ENCODE measurements around the gene CADM2. TPM values are rescaled to one million over a fixed set of nuclear protein-coding genes. Genes with fewer than 3 reads are reported as not detected.

CADM2 gene
- total RNA-seq, 1 donor: not detected

DNA sequence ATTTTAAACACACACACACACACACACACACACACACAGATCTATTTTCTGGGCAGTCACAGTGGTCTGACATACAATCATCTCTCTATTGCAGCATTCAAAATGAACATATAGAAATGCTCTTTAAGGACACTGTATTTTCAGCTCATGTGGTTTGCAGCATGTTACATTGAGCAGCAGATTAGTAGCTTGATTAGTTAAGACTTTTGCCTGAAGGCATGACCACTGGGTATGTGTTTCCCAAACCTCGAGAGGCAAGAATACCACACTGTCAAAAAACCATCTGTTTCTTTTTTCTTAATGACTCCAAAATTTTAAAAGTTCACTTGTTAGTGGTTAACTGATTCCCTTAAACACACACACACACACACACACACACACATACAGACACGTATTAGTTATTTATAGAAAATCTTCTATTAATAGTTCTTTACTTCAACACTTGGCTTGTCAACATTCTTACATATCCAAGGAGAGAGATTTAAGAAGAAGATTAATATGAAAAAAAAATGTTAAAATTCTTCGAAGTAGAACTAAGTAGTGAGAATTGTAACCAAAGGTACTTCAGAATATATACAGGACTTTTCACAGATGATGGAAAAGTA, 518.2 kb downstream of the CADM2 start:
- H3K27ac ChIP-seq (ENCODE audit: low read depth, low read length): no peak overlapping the region

DNA sequence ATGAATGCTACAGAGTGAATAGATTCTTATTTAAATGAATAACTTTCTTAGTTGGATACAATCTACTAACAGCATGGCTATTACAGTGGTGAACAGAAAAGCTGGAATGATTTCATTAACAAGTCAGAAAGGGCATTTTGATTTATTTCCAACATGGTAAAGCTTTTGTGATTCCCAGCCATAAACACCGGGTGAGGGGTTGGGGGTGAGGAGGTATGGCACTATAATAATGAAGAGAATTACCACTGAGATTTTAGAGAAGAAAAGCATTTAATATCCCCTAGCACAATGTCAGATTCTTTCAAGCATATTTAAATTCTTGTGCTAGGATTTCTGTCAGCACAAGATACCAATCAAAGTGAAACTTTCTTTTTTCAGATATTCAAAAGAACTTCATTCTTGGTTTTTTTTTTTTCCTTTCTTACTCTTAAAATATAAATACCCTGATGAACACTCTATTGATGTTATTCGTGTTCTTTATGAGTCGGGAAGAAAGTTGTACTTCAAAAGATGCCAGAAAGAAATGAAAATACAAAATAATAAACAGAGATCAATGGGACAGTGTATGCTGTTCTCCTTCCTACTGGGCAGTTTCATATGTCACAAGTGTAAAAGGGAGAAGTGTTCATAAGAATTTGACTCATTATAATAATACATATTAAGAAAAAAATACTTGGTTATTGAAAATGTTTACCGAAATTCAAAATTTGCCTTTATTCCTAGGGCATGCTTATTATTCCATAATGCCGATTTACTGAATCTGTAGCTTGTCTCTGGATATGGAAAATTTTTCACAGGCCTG, 522.8 kb downstream of the CADM2 start:
- no peak overlapping the region for H3K4me3 ChIP-seq (ENCODE audit: insufficient read depth, low read length)
- no peaks in the 10 kb centered on the region for H3K27me3 ChIP-seq (ENCODE audit: insufficient read depth, low read length)
- H3K79me2 ChIP-seq (ENCODE audit: insufficient read depth, low read length): no peaks in the 10 kb centered on the region
- H3K4me2 ChIP-seq (ENCODE audit: insufficient read depth, low read length): peak overlapping the region; percentile 59
- peak overlapping the region; percentile 69 for H2AFZ ChIP-seq (ENCODE audit: low read length)
- no peak for DNase-seq (ENCODE audit: insufficient read length, low spot score, missing footprints)
- no peaks in the 10 kb centered on the region for H4K20me1 ChIP-seq (ENCODE audit: insufficient read depth, low read length)
- no peaks in the 10 kb centered on the region for H3K36me3 ChIP-seq (ENCODE audit: insufficient read depth, low read length)
- no peaks in the 10 kb centered on the region for H3K4me1 ChIP-seq (ENCODE audit: insufficient read depth, low read length)
- H3K27ac ChIP-seq (ENCODE audit: low read depth, low read length): peak overlapping the region; percentile 65
- no peaks in the 10 kb centered on the region for H3K9me3 ChIP-seq (ENCODE audit: low read depth, low read length)
- TF ChIP-seq, protein P1, sequence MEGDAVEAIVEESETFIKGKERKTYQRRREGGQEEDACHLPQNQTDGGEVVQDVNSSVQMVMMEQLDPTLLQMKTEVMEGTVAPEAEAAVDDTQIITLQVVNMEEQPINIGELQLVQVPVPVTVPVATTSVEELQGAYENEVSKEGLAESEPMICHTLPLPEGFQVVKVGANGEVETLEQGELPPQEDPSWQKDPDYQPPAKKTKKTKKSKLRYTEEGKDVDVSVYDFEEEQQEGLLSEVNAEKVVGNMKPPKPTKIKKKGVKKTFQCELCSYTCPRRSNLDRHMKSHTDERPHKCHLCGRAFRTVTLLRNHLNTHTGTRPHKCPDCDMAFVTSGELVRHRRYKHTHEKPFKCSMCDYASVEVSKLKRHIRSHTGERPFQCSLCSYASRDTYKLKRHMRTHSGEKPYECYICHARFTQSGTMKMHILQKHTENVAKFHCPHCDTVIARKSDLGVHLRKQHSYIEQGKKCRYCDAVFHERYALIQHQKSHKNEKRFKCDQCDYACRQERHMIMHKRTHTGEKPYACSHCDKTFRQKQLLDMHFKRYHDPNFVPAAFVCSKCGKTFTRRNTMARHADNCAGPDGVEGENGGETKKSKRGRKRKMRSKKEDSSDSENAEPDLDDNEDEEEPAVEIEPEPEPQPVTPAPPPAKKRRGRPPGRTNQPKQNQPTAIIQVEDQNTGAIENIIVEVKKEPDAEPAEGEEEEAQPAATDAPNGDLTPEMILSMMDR (IDR thresholded peaks at IDR 0.05; ENCODE audit: extremely low read depth, low read depth, low read length): no peak

More for the DNA sequence above, 518.2 kb downstream of the CADM2 start:
- Histone ChIP-seq H3K4me1 (ENCODE audit: insufficient read depth, low read length) (no peaks in the 10 kb centered on the region), H3K9me3 (ENCODE audit: low read depth, low read length) (no peaks in the 10 kb centered on the region), H3K4me2 (ENCODE audit: insufficient read depth, low read length) (no peak overlapping the region), H3K79me2 (ENCODE audit: insufficient read depth, low read length) (no peaks in the 10 kb centered on the region), H3K4me3 (ENCODE audit: insufficient read depth, low read length) (no peak overlapping the region), H4K20me1 (ENCODE audit: insufficient read depth, low read length) (no peaks in the 10 kb centered on the region), H3K27me3 (ENCODE audit: insufficient read depth, low read length) (no peaks in the 10 kb centered on the region), H2AFZ (ENCODE audit: low read length) (no peak overlapping the region), H3K36me3 (ENCODE audit: insufficient read depth, low read length) (no peaks in the 10 kb centered on the region)
- TF ChIP-seq, protein P1 (IDR thresholded peaks at IDR 0.05; ENCODE audit: extremely low read depth, low read depth, low read length): no peak
- no peak for DNase-seq (ENCODE audit: insufficient read length, low spot score, missing footprints)

DNA sequence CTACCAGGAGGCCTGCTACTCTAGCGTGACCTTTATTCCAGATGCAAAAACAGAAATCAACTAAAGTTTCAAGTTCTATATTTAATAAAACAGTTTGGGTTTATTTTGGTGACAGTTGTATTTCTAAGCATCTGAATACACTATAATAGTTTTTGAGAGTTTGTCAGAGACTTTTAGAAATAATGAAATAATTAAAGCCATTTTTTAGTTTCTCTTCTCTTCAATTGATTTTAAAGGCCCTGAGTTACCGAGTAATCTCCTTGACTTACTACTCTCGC, 523.4 kb downstream of the CADM2 start:
- Histone ChIP-seq H3K4me3 (ENCODE audit: insufficient read depth, low read length) (no peak overlapping the region), H3K36me3 (ENCODE audit: insufficient read depth, low read length) (no peaks in the 10 kb centered on the region), H4K20me1 (ENCODE audit: insufficient read depth, low read length) (no peaks in the 10 kb centered on the region), H2AFZ (ENCODE audit: low read length) (peak overlapping the region; percentile 69), H3K79me2 (ENCODE audit: insufficient read depth, low read length) (no peaks in the 10 kb centered on the region), H3K9me3 (ENCODE audit: low read depth, low read length) (no peaks in the 10 kb centered on the region), H3K27me3 (ENCODE audit: insufficient read depth, low read length) (no peaks in the 10 kb centered on the region), H3K4me2 (ENCODE audit: insufficient read depth, low read length) (peak overlapping the region; percentile 59), H3K27ac (ENCODE audit: low read depth, low read length) (peak overlapping the region; percentile 65), H3K4me1 (ENCODE audit: insufficient read depth, low read length) (no peaks in the 10 kb centered on the region)
- TF ChIP-seq, protein P1 (IDR thresholded peaks at IDR 0.05; ENCODE audit: extremely low read depth, low read depth, low read length): no peak
- no peak for DNase-seq (ENCODE audit: insufficient read length, low spot score, missing footprints)

DNA sequence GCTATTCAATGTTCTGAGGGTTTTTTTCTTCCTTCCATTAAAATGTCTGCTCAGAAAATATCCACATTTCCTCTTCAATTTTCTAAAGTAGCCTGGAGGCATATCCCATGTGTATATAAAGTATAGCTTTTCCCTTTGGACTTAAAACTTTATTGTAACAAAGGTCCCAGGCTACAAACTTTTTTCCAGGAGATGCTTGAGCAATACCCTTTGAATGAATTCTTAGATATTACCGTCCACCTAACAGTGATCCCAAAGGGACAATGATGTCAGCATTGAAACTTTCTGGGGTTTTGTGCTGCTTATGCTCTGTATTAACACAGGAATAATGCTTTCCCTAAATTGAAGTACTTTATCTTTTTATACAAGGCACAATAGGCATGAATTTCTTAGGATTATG, 525.2 kb downstream of the CADM2 start:
- Histone ChIP-seq H3K79me2 (ENCODE audit: insufficient read depth, low read length) (no peaks in the 10 kb centered on the region), H3K36me3 (ENCODE audit: insufficient read depth, low read length) (no peaks in the 10 kb centered on the region), H4K20me1 (ENCODE audit: insufficient read depth, low read length) (no peaks in the 10 kb centered on the region), H2AFZ (ENCODE audit: low read length) (no peak overlapping the region), H3K27me3 (ENCODE audit: insufficient read depth, low read length) (no peaks in the 10 kb centered on the region), H3K4me3 (ENCODE audit: insufficient read depth, low read length) (no peak overlapping the region), H3K9me3 (ENCODE audit: low read depth, low read length) (no peaks in the 10 kb centered on the region), H3K27ac (ENCODE audit: low read depth, low read length) (peak overlapping the region; percentile 27), H3K4me2 (ENCODE audit: insufficient read depth, low read length) (peak overlapping the region; percentile 67), H3K4me1 (ENCODE audit: insufficient read depth, low read length) (no peaks in the 10 kb centered on the region)
- DNase-seq (ENCODE audit: insufficient read length, low spot score, missing footprints): no peak
- TF ChIP-seq, protein P1 (IDR thresholded peaks at IDR 0.05; ENCODE audit: extremely low read depth, low read depth, low read length): no peak

Data from osteoblast (primary cell).